ENCODE data around the gene DPP7.

The DPP7 gene

GRCh38 chr9:137088121-137088520 lies 26.4 kb downstream of the DPP7 start:
- no peak for DNase-seq (ENCODE audit: low read depth)

- no peak for DNase-seq (ENCODE audit: low read depth)
These were observed 27.1 kb downstream of the DPP7 start for GRCh38 chr9:137087409-137087925.

GRCh38 chr9:137086531-137087408 lies 27.8 kb downstream of the DPP7 start, which contains the start of gene MAN1B1:
Gene MAN1B1, plus strand, starts transcription at chr9:137086985. Its CDS starts 15 bp downstream, at chr9:137087000.
- peak; percentile 100 for DNase-seq (ENCODE audit: low read depth)

GRCh38 chr9:137085920-137086530 lies 28.5 kb downstream of the DPP7 start:
- no peak for DNase-seq (ENCODE audit: low read depth)

GRCh38 chr9:137084526-137084925 lies 30.0 kb downstream of the DPP7 start:
- DNase-seq (ENCODE audit: low read depth) = no peak

GRCh38 chr9:137083394-137084004 lies 31.0 kb downstream of the DPP7 start:
- DNase-seq (ENCODE audit: low read depth) = no peak

- DNase-seq (ENCODE audit: low read depth) = no peak
These were observed 31.6 kb downstream of the DPP7 start for GRCh38 chr9:137082925-137083290.

- no peak for DNase-seq (ENCODE audit: low read depth)
These were observed 32.2 kb downstream of the DPP7 start for GRCh38 chr9:137082222-137082924.

GRCh38 chr9:137080260-137081122 lies 34.0 kb downstream of the DPP7 start:
- no peak for DNase-seq (ENCODE audit: low read depth)

- no peak for DNase-seq (ENCODE audit: low read depth)
These were observed 35.1 kb downstream of the DPP7 start for GRCh38 chr9:137079401-137079787.

- DNase-seq (ENCODE audit: low read depth) = no peak
These were observed 35.7 kb downstream of the DPP7 start for GRCh38 chr9:137078701-137079400.

GRCh38 chr9:137077758-137078693 lies 36.5 kb downstream of the DPP7 start:
- DNase-seq (ENCODE audit: low read depth) = peak; percentile 39

GRCh38 chr9:137077010-137077747 lies 37.4 kb downstream of the DPP7 start, which contains the start of gene UAP1L1:
Gene UAP1L1, plus strand, starts transcription at chr9:137077517. Its CDS starts 16 bp downstream, at chr9:137077533.
- DNase-seq (ENCODE audit: low read depth) = peak; percentile 52

GRCh38 chr9:137076636-137077009 lies 37.9 kb downstream of the DPP7 start:
- DNase-seq (ENCODE audit: low read depth) = no peak

- DNase-seq (ENCODE audit: low read depth) = no peak
These were observed 39.2 kb downstream of the DPP7 start for GRCh38 chr9:137075275-137075775.

- DNase-seq (ENCODE audit: low read depth) = no peak
These were observed 39.8 kb downstream of the DPP7 start for GRCh38 chr9:137074657-137075274.

- DNase-seq (ENCODE audit: low read depth) = no peak
These were observed 40.5 kb downstream of the DPP7 start for GRCh38 chr9:137073992-137074399.

- no peak for DNase-seq (ENCODE audit: low read depth)
These were observed 43.3 kb downstream of the DPP7 start for GRCh38 chr9:137071282-137071681.
